Measurements from ENCODE around the gene ATP8B2. TPM values are rescaled to one million over a fixed set of nuclear protein-coding genes. Genes with fewer than 3 reads are reported as not detected.
"Not testable (repeated sequence)": the region's sequence is repeated elsewhere in the genome, so short reads cannot be mapped to it uniquely, and the experiment has no call there.

Gene ATP8B2
- polyA plus RNA-seq (2012; ENCODE audit: missing spikeins): 6.1 TPM

GRCh38 chr1:154324669-154325582 lies at the start of gene ATP8B2:
ATP8B2 (plus strand) TSS chr1:154325525; CDS start chr1:154328142, 2,617 bp downstream.
- DNase-seq (ENCODE audit: insufficient read length) (peak; percentile 89), FAIRE-seq (peak; percentile 88)

GRCh38 chr1:154276797-154277196 lies 48.5 kb upstream of the ATP8B2 start:
- TF ChIP-seq POLR2A (IDR thresholded peaks at IDR 0.05; ENCODE audit: low read depth, low read length) (no peak), TAF1 (IDR thresholded peaks at IDR 0.05; ENCODE audit: borderline replicate concordance, low read depth, low read length) (no peak), POLR2AphosphoS5 (IDR thresholded peaks at IDR 0.05; ENCODE audit: low read depth, low read length) (no peak)
- DNase-seq (ENCODE audit: insufficient read length): no peak
- no peak for FAIRE-seq

More at GRCh38 chr1:154324669-154325582, at the start of gene ATP8B2:
- TF ChIP-seq TAF1 (IDR thresholded peaks at IDR 0.05; ENCODE audit: borderline replicate concordance, low read depth, low read length) (no peak), POLR2A (IDR thresholded peaks at IDR 0.05; ENCODE audit: low read depth, low read length) (no peak), POLR2AphosphoS5 (IDR thresholded peaks at IDR 0.05; ENCODE audit: low read depth, low read length) (no peak)

GRCh38 chr1:154287591-154287990 lies 37.7 kb upstream of the ATP8B2 start:
- FAIRE-seq; DNase-seq (ENCODE audit: insufficient read length): not testable (repeated sequence)

- no peak for DNase-seq (ENCODE audit: insufficient read length)
- FAIRE-seq: no peak
Measured at GRCh38 chr1:154288661-154289060, 36.7 kb upstream of the ATP8B2 start.

GRCh38 chr1:154290921-154291320 lies 34.4 kb upstream of the ATP8B2 start:
- TF ChIP-seq POLR2AphosphoS5 (IDR thresholded peaks at IDR 0.05; ENCODE audit: low read depth, low read length) (no peak), TAF1 (IDR thresholded peaks at IDR 0.05; ENCODE audit: borderline replicate concordance, low read depth, low read length) (no peak), POLR2A (IDR thresholded peaks at IDR 0.05; ENCODE audit: low read depth, low read length) (no peak)
- FAIRE-seq: no peak
- DNase-seq (ENCODE audit: insufficient read length): no peak

More at GRCh38 chr1:154288661-154289060, 36.7 kb upstream of the ATP8B2 start:
- TF ChIP-seq TAF1 (IDR thresholded peaks at IDR 0.05; ENCODE audit: borderline replicate concordance, low read depth, low read length) (no peak), POLR2AphosphoS5 (IDR thresholded peaks at IDR 0.05; ENCODE audit: low read depth, low read length) (no peak), POLR2A (IDR thresholded peaks at IDR 0.05; ENCODE audit: low read depth, low read length) (no peak)

GRCh38 chr1:154295408-154296235 lies 29.7 kb upstream of the ATP8B2 start:
- FAIRE-seq (no peak), DNase-seq (ENCODE audit: insufficient read length) (no peak)
- TF ChIP-seq POLR2AphosphoS5 (IDR thresholded peaks at IDR 0.05; ENCODE audit: low read depth, low read length) (no peak), POLR2A (IDR thresholded peaks at IDR 0.05; ENCODE audit: low read depth, low read length) (no peak), TAF1 (IDR thresholded peaks at IDR 0.05; ENCODE audit: borderline replicate concordance, low read depth, low read length) (no peak)

- TF ChIP-seq TAF1 (IDR thresholded peaks at IDR 0.05; ENCODE audit: borderline replicate concordance, low read depth, low read length) (no peak), POLR2A (IDR thresholded peaks at IDR 0.05; ENCODE audit: low read depth, low read length) (no peak), POLR2AphosphoS5 (IDR thresholded peaks at IDR 0.05; ENCODE audit: low read depth, low read length) (no peak)
- FAIRE-seq (no peak), DNase-seq (ENCODE audit: insufficient read length) (no peak)
Measured at GRCh38 chr1:154301582-154301981, 23.7 kb upstream of the ATP8B2 start.

- no peak for DNase-seq (ENCODE audit: insufficient read length)
- TF ChIP-seq POLR2A (IDR thresholded peaks at IDR 0.05; ENCODE audit: low read depth, low read length) (no peak), POLR2AphosphoS5 (IDR thresholded peaks at IDR 0.05; ENCODE audit: low read depth, low read length) (0 out of 2 replicates have a peak, but pooled peaks have one; percentile 30)
- no peak for FAIRE-seq
Measured at GRCh38 chr1:154304664-154305337, 20.5 kb upstream of the ATP8B2 start.

GRCh38 chr1:154306151-154306550 lies 19.2 kb upstream of the ATP8B2 start:
- FAIRE-seq (no peak), DNase-seq (ENCODE audit: insufficient read length) (no peak)
- no peak for TF ChIP-seq TAF1 (IDR thresholded peaks at IDR 0.05; ENCODE audit: borderline replicate concordance, low read depth, low read length)
- no peak for TF ChIP-seq POLR2A (IDR thresholded peaks at IDR 0.05; ENCODE audit: low read depth, low read length)
- TF ChIP-seq POLR2AphosphoS5 (IDR thresholded peaks at IDR 0.05; ENCODE audit: low read depth, low read length): no peak

- FAIRE-seq; DNase-seq (ENCODE audit: insufficient read length): not testable (repeated sequence)
Measured at GRCh38 chr1:154307670-154308270, 17.6 kb upstream of the ATP8B2 start.

GRCh38 chr1:154309136-154309535 lies 16.2 kb upstream of the ATP8B2 start:
- DNase-seq (ENCODE audit: insufficient read length); FAIRE-seq: not testable (repeated sequence)

- not testable (repeated sequence) for FAIRE-seq; DNase-seq (ENCODE audit: insufficient read length)
Measured at GRCh38 chr1:154312229-154313065, 12.9 kb upstream of the ATP8B2 start.

All from GM12892 (cell line).